K562 (cell line): ENCODE results near the gene ACKR3. TPM values are rescaled to one million over a fixed set of nuclear protein-coding genes. Genes with fewer than 3 reads are reported as not detected.

Experiments
- ATAC-seq: fragments of 200-7000 bp; cut with Tn5 transposase; 3 replicates; pipeline ENCODE4 v1.9.1; 2020; ENCODE audit warnings: moderate library complexity
- BruUV-seq: library from RNA; stranded (reverse); fragments of 400-500 nt; replicated peaks from 2 replicates; lab custom pipeline; 2021; lab: Mats Ljungman, UMichigan
- CTCF ChIA-PET: fragments of 300-600 bp; formaldehyde crosslinking; extraction: SDS; loops from one replicate; lab custom pipeline; 2021; ENCODE audit warnings: low intra/inter-chr PET ratio; lab: Yijun Ruan, JAX
- POLR2A ChIA-PET: fragments of 300-600, 350-650 bp; sonication (Branson Sonifier 250); formaldehyde crosslinking; extraction: SDS; loops from one replicate; lab custom pipeline; 2021; ENCODE audit warnings: antibody characterized with exemption, inconsistent platforms; lab: Yijun Ruan, JAX
- DNase-seq, 4 experiments: peaks; one replicate each; pipeline versions ENCODE4 v3.0.0 to v3.0.0-alpha.2; 2011 to 2018; ENCODE audit warnings: low spot score in 3 of 4, mixed read lengths in 3 of 4; ENCODE audit errors: extremely low read depth in 1 of 4
- FAIRE-seq: peaks from 2 replicates; lab custom pipeline; 2011; peaks lifted over from hg19 to GRCh38; lab: Jason Lieb, UNC
- H2AFZ ChIP-seq: 2 replicates; pipeline ENCODE4 v1.6.0; 2011; ENCODE audit warnings: low read depth, low read length, control low read depth, inconsistent platforms
- H3K27ac ChIP-seq: fragments of 200-600 bp; 3 replicates; pipeline ENCODE4 v1.8.0; 2011; ENCODE audit warnings: low read depth, mild to moderate bottlenecking, control low read depth, inconsistent platforms, low read length, moderate library complexity, mixed read lengths; ENCODE audit errors: extremely low read depth
- H3K27me3 ChIP-seq, 2 experiments: fragments of 300-600 bp in 1 of 2; 2 replicates in 1 of 2; 3 replicates in 1 of 2; pipeline versions ENCODE4 v1.6.0 to v1.8.0; 2011; ENCODE audit warnings: inconsistent platforms in 2 of 2, low read length in 2 of 2, mild to moderate bottlenecking in 1 of 2, mixed read lengths in 1 of 2, moderate library complexity in 1 of 2; ENCODE audit not compliant: control insufficient read depth in 2 of 2, insufficient read depth in 2 of 2
- H3K36me3 ChIP-seq: fragments of 300-600 bp; 3 replicates; pipeline ENCODE4 v1.8.0; 2011; ENCODE audit warnings: mild to moderate bottlenecking, low read length, inconsistent platforms; ENCODE audit not compliant: control insufficient read depth, insufficient read depth
- H3K4me1 ChIP-seq, 2 experiments: fragments of 200-600 bp in 1 of 2; replicated peaks in 1 of 2; 2 replicates in 1 of 2; 3 replicates in 1 of 2; pipeline versions ENCODE4 v1.5.1 to v1.8.0; 2011; ENCODE audit warnings: inconsistent platforms in 2 of 2, low read length in 2 of 2, mild to moderate bottlenecking in 1 of 2, mixed read lengths in 1 of 2, moderate library complexity in 1 of 2; ENCODE audit not compliant: control insufficient read depth in 2 of 2, insufficient read depth in 2 of 2
- H3K4me2 ChIP-seq: 2 replicates; pipeline ENCODE4 v1.6.1; 2011; ENCODE audit warnings: low read length, control low read depth, inconsistent platforms, mixed read lengths; ENCODE audit not compliant: insufficient read depth
- H3K4me3 ChIP-seq: fragments of 200-600 bp; sonication (generic), shearing (Covaris generic); 2 replicates; pipeline ENCODE4 v1.5.1; 2016; ENCODE audit warnings: control low read depth, inconsistent platforms
- H3K79me2 ChIP-seq: fragments of 200-600 bp; 3 replicates; pipeline ENCODE4 v1.8.0; 2011; ENCODE audit warnings: low read length, inconsistent platforms; ENCODE audit not compliant: control insufficient read depth, insufficient read depth
- H3K9ac ChIP-seq, 2 experiments: 2 replicates each; pipeline versions ENCODE4 v1.6.0 to v1.6.1; 2011; ENCODE audit warnings: low read depth in 2 of 2, low read length in 2 of 2, control low read depth in 1 of 2, inconsistent platforms in 1 of 2, mild to moderate bottlenecking in 1 of 2, mixed read lengths in 1 of 2; ENCODE audit not compliant: insufficient read depth in 1 of 2
- H3K9me1 ChIP-seq: one replicate; pipeline ENCODE4 v1.6.0; 2011; ENCODE audit warnings: inconsistent platforms, mild to moderate bottlenecking, low read length, moderate library complexity; ENCODE audit not compliant: control insufficient read depth, insufficient read depth
- H3K9me3 ChIP-seq: replicated peaks from 2 replicates; pipeline ENCODE4 v1.5.1; 2011; ENCODE audit warnings: low read depth, low read length, inconsistent platforms; ENCODE audit not compliant: control insufficient read depth, insufficient read depth
- H4K20me1 ChIP-seq: replicated peaks from 2 replicates; pipeline ENCODE4 v1.6.1; 2011; ENCODE audit warnings: low read length, inconsistent platforms, mixed read lengths; ENCODE audit not compliant: control insufficient read depth, insufficient read depth
- CBFA2T3 ChIP-seq: fragments of 450-650 bp; IDR thresholded peaks from 2 replicates; pipeline ENCODE4 v1.6.1; 2017
- EGR1 ChIP-seq: fragments of 450-650 bp; conservative IDR thresholded peaks from 2 replicates; pipeline ENCODE4 v1.6.1; 2017; ENCODE audit warnings: mild to moderate bottlenecking
- FOSL1 ChIP-seq: fragments of 200-800 bp; sonication (Bioruptor generic); conservative IDR thresholded peaks from 2 replicates; pipeline ENCODE4 v1.6.1; 2016; ENCODE audit warnings: missing genetic modification characterization, missing compliant biosample characterization
- FOXJ2 ChIP-seq: fragments of 200-800 bp; sonication (Bioruptor generic); IDR thresholded peaks from 2 replicates; pipeline ENCODE4 v1.6.1; 2016; ENCODE audit warnings: missing genetic modification characterization, missing compliant biosample characterization
- POLR3A ChIP-seq: IDR thresholded peaks from 2 replicates; pipeline ENCODE4 v1.6.1; 2011; ENCODE audit warnings: borderline replicate concordance, mild to moderate bottlenecking, moderate library complexity; ENCODE audit not compliant: insufficient read length, insufficient read depth; ENCODE audit errors: extremely low read depth
- RFX1 ChIP-seq: fragments of 450-650 bp; IDR thresholded peaks from 2 replicates; pipeline ENCODE4 v1.6.1; 2016; ENCODE audit warnings: mild to moderate bottlenecking, moderate library complexity
- SAFB ChIP-seq: fragments of 200-400 bp; formaldehyde crosslinking; IDR thresholded peaks from 2 replicates; pipeline ENCODE4 v1.6.1; 2017; ENCODE audit warnings: low read depth, low read length, borderline replicate concordance
- SMAD3 ChIP-seq: fragments of 450-650 bp; formaldehyde crosslinking; conservative IDR thresholded peaks from 2 replicates; pipeline ENCODE4 v1.4.0; 2020; ENCODE audit warnings: mild to moderate bottlenecking
- SMARCB1 ChIP-seq: IDR thresholded peaks from 2 replicates; pipeline ENCODE4 v1.6.1; 2011; ENCODE audit warnings: improper control_type of control experiment, low read depth; ENCODE audit not compliant: insufficient read length
- THRB ChIP-seq: fragments of 450-650 bp; formaldehyde crosslinking; conservative IDR thresholded peaks from 2 replicates; pipeline ENCODE4 v1.4.0; 2022; ENCODE audit warnings: mild to moderate bottlenecking, missing genetic modification characterization
- ZNF12 ChIP-seq: sonication (generic); formaldehyde crosslinking; IDR thresholded peaks from 2 replicates; pipeline ENCODE4 v1.4.0; 2020; ENCODE audit warnings: mild to moderate bottlenecking, missing genetic modification reagents
- ZNF830 ChIP-seq: fragments of 250-450 bp; sonication (Bioruptor Pico); IDR thresholded peaks from 2 replicates; pipeline ENCODE4 v1.5.0; 2021; ENCODE audit warnings: mild to moderate bottlenecking
- whole genome bisulfite sequencing: fragments of 100-300 bp; shearing (Covaris generic); methylation state at CpG from one replicate; pipeline ENCODE4 v1.1.6; 2016; ENCODE audit warnings: low coverage, mixed read lengths; ENCODE audit not compliant: insufficient coverage; ENCODE audit errors: missing lambda C conversion rate; 5-methylcytosine and 5-hydroxymethylcytosine counted together
- in situ Hi-C: fragments of 300-500 bp; cut with MboI; formaldehyde crosslinking; loops from 4 replicates; pipeline ENCODE4 v1.15.0; 2018; ENCODE audit warnings: inconsistent platforms, mixed read lengths
- intact Hi-C: fragments of 100-400 bp; cut with micrococcal nuclease; formaldehyde crosslinking; loops from 2 replicates; pipeline ENCODE4 v1.14.2; 2022
- polyA plus RNA-seq, 8 experiments: library from polyadenylated mRNA; depleted of rRNA in 4 of 8; stranded (reverse) in 5 of 8; unstranded in 3 of 8; fragments of >200 nt; fragmentation: Nextera tagmentation in 2 of 8; fragmentation: Illumina TruSeq in 1 of 8; extraction: Ambion mirVana in 2 of 8; extraction: Trizol in 1 of 8; gene quantifications; 2 replicates each; pipeline versions ENCODE4 v1.2.1 to v1.2.3, GENCODE V29; 2011 to 2014; ENCODE audit warnings: inconsistent platforms in 1 of 8, missing spikeins in 1 of 8
- total RNA-seq, 7 experiments: library from RNA; depleted of rRNA in 6 of 7; stranded (reverse); fragments of >200 nt in 6 of 7; fragmentation: Illumina TruSeq in 2 of 7; extraction: Trizol in 2 of 7; gene quantifications; 2 replicates each; pipeline versions ENCODE4 v1.2.1 to v1.2.3, GENCODE V29; 2011 to 2021; ENCODE audit warnings: low replicate concordance in 1 of 7
- TF ChIP-seq, protein P1 (sequence below): fragments of 250-450 bp; sonication (Bioruptor Pico); IDR thresholded peaks from 2 replicates; pipeline ENCODE4 v1.8.0; 2021; ENCODE audit warnings: mild to moderate bottlenecking, moderate library complexity

Gene ACKR3
- total and polyA plus RNA-seq, 9 of the 15 experiments (the other 6 are each of a cell fraction or from before 2014, with no cell fraction given): 0.07 TPM; not detected in 8

GRCh38 chr2:236613612-236614011 is 44.0 kb downstream of the ACKR3 start:
- Histone ChIP-seq H3K4me1 (no peaks in the 10 kb centered on the region), H3K9ac (no peak overlapping the region), H3K4me3 (no peak overlapping the region), H3K27me3 (peaks cover 3 to 31% of the 10 kb centered on the region in 2 experiments; a peak in 3 of 5 replicates), H3K4me2 (no peak overlapping the region), H3K9me3 (no peaks in the 10 kb centered on the region), H3K9me1 (no peaks in the 10 kb centered on the region), H2AFZ (no peak overlapping the region), H3K36me3 (no peaks in the 10 kb centered on the region), H3K27ac (no peak overlapping the region), H3K79me2 (no peaks in the 10 kb centered on the region), H4K20me1 (no peaks in the 10 kb centered on the region)
- no peak for FAIRE-seq
- no peak for ATAC-seq
- POLR2A ChIA-PET: interaction anchor here (0.6 to 1.0 kb wide), 2 partner anchors 25 to 306 kb away, joined by 3 read pairs; no protein-coding TSS in a partner anchor
- intact Hi-C loops (no loop called here), in situ Hi-C loops (no loop called here)
- BruUV-seq: no TSS peak
- DNase-seq: no peak
- 0% methylated on average over 4 of the region's 4 CpGs for WGBS
- CTCF ChIA-PET: no interaction called here
- no peak for TF ChIP-seq EGR1
- no peak for TF ChIP-seq SMARCB1
- TF ChIP-seq, protein P1, sequence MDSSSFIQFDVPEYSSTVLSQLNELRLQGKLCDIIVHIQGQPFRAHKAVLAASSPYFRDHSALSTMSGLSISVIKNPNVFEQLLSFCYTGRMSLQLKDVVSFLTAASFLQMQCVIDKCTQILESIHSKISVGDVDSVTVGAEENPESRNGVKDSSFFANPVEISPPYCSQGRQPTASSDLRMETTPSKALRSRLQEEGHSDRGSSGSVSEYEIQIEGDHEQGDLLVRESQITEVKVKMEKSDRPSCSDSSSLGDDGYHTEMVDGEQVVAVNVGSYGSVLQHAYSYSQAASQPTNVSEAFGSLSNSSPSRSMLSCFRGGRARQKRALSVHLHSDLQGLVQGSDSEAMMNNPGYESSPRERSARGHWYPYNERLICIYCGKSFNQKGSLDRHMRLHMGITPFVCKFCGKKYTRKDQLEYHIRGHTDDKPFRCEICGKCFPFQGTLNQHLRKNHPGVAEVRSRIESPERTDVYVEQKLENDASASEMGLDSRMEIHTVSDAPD (CRISPR knock-in tag): no peak
- no peak for TF ChIP-seq RFX1
- no peak for TF ChIP-seq THRB
- no peak for TF ChIP-seq POLR3A
- TF ChIP-seq ZNF830 (CRISPR knock-in tag): no peak
- no peak for TF ChIP-seq SAFB
- TF ChIP-seq ZNF12 (CRISPR knock-in tag): no peak
- TF ChIP-seq FOXJ2: no peak
- TF ChIP-seq SMAD3 (CRISPR knock-in tag): no peak
- TF ChIP-seq FOSL1 (tag): no peak
- TF ChIP-seq CBFA2T3: no peak
